Right lobe of liver (tissue), 4 donors: ENCODE data around the gene CADM2.
"Not testable (repeated sequence)": the region's sequence is repeated elsewhere in the genome, so short reads cannot be mapped to it uniquely, and the experiment has no call there.

Experiments
- POLR2A ChIP-seq: fragments of 450-650 bp; IDR thresholded peaks from one replicate; pipeline ENCODE4 v1.6.1; 2017; ENCODE audit warnings: antibody characterized with exemption, mild to moderate bottlenecking
- TF ChIP-seq, protein P1 (sequence below), 4 donors: fragments of 200-600 bp in 3 of 4; fragments of 450-650 bp in 1 of 4; IDR thresholded peaks; one replicate each; pipeline versions ENCODE4 v1.5.1 to v1.8.0; 2016 to 2022; ENCODE audit warnings: antibody characterized with exemption in 4 of 4, mild to moderate bottlenecking in 2 of 4
- donor health status: DM: no; HTN: no; CAD: no.
- donor health status: DM: no; HTN: no; CAD: no.
- donor health status: DM: no; HTN: yes; CAD: no.

DNA sequence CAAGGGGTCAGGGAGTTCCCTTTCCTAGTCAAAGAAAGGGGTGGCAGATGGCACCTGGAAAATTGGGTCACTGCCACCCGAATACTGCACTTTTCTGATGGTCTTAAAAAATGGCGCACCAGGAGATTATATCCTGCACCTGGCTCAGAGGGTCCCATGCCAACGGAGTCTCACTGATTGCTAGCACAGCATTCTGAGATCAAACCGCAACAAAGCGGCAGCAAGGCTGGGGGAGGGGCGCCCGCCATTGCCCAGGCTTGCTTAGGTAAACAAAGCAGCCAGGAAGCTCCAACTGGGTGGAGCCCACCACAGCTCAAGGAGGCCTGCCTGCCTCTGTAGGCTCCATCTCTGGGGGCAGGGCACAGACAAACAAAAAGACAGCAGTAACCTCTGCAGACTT is 194.5 kb downstream of the CADM2 start:
- TF ChIP-seq, protein P1, sequence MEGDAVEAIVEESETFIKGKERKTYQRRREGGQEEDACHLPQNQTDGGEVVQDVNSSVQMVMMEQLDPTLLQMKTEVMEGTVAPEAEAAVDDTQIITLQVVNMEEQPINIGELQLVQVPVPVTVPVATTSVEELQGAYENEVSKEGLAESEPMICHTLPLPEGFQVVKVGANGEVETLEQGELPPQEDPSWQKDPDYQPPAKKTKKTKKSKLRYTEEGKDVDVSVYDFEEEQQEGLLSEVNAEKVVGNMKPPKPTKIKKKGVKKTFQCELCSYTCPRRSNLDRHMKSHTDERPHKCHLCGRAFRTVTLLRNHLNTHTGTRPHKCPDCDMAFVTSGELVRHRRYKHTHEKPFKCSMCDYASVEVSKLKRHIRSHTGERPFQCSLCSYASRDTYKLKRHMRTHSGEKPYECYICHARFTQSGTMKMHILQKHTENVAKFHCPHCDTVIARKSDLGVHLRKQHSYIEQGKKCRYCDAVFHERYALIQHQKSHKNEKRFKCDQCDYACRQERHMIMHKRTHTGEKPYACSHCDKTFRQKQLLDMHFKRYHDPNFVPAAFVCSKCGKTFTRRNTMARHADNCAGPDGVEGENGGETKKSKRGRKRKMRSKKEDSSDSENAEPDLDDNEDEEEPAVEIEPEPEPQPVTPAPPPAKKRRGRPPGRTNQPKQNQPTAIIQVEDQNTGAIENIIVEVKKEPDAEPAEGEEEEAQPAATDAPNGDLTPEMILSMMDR (IDR thresholded peaks at IDR 0.05) = not testable (repeated sequence)
- not testable (repeated sequence) for TF ChIP-seq POLR2A
